ENCODE results near the gene TTLL11.

Gene TTLL11

DNA sequence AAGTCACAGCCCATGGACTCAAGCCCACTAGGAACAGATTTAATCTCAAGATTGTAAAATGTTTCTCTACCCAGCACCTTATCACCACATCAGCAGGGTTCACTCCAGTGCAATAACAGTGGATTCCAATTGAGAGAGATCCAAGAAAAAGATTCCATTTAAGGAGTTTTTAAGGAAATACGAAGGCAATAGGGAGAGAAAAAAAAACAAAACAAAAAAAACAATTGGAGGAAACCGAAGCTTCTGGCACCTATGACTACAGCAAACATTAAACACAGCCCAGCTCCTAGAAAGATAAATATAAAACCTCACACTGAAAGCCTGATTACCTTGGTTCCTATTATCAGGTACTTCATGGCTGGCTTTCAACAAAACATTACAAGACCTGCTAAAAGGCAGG is 249.0 kb downstream of the TTLL11 start:
- DNase-seq: no peak

DNA sequence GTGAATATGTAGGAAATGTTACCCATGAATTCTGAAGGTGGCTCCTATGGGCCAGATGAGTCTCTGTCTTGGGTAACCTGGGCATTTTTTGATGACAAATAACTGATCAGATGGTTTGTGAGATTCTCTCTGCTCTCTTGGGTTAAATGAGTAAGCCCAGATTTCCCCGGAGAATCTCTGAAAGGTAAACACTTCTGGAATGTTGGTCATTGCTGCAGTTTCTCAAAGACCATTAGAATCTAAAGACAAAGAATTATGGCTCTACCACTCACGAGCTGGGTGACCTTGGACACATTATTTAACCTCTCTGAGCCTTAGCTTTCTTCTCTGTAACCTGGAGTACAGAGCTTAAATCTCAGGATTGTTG is 250.5 kb downstream of the TTLL11 start:
- DNase-seq: no peak

DNA sequence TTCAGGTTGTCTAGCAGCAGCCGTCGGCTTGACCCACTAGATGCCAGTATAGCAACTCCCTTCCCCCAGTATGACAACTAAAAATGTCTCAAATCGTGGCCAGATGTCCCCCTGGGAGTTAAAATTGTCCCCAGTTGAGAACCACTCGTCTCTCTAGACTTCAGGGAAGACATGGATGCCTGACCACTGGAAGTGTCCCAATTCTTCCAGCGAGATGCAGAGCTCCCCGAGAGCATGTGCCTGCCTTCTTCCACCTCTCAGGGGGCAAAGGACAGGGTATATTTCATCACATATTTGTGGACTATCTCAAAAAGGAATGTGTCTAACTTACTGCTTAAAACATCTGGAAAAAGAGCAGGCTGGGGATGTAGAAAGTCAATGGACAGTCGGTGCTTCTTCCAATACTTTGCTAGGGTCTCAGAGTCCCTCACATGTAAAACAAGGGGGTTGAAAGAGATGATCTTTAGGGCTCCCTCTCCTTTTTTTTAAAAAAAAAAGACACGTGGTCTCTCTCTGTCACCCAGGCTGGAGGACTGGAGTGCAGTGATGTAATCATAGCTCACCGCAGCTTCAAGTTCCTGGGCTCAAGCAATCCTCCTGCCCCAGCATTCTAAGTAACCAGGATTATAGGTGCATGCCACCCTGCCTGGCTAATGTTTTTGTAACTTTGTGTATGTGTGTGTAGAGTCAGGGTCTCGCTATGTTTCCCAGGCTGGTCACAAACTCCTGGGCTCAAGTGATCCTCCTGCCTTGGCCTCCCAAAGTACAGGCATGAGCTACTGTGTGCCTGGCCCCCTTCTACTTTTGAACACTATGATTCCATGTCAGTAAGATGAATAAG is 251.1 kb downstream of the TTLL11 start:
- no peak for DNase-seq

DNA sequence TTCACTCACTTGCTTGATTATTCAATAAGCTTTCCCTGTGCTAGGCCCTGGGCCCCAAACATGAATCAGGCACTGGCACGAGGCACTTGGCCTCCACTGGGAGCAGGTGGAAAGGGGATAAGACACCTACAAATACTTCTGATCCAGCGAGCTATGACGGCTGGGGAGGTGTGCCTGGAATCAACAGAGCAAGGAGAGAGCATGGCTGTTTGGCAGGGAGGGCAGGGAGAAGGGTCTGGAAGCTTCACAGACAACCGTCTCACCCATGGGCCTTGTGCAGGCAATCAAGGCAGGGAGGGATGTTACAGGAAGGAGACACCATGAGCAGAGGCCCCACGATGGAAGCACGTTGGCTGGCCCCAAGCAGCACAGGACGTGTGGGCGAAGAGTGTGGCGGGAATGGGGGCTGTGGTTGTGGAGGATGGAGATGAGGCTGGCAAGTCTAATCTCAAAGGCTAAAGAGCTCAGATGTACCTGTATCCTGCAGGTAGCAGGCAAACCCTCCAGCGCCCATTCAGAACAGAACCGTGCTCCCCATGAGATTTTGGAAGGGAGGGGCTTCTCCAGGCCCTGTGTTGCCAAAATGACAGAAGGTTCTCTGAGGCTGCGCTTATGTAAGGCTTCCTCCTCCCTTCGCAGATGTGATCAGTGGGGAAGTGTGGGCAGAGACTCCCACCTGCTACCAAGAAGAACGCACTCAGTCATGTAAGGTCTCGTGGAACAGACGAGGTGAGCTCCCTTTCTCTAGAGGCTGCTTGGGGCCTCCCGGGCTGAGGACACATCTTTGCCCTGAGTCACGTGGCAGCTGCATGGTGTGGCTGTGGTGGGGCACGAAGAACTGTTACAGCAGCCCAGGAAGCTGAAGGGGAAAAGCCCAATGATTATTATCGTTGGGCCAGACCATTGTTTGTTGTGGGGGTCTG is 252.0 kb downstream of the TTLL11 start:
- DNase-seq: no peak

DNA sequence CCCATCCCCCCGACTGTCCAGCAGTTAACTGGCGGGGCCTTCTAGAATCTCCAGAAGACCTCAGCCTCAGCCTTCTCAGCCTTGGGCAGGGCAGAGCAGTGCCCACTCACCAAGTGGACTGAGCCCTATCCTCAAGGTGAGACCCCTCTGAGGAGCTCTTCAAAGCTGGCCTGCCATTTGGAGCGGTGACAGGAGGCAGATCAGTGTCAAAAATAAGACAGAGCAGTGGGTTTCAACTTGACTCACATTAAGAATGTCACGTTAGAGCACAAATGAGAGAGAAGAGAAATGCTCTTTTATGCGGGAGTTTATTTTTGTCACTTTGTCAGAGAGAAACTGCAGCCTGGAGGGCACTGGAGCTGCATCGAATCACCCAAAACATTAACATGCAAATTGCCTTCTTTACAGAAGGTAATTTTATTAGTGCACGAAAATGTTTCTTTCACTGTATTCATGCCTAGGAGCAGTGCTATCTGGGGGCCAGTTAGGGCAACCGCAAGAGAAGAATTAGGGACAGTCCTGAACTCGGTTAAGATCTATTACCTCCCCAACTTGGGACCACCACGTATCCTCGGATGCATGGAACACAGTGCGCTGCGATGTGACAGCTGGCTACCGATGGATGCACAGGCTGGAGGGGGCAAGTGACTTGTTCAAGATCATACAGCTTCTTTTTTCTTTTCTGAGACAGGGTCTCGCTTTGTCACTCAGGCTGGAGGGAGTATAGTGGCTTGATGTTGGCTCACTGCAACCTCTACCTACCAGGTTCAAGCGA is 253.2 kb downstream of the TTLL11 start:
- DNase-seq: no peak

DNA sequence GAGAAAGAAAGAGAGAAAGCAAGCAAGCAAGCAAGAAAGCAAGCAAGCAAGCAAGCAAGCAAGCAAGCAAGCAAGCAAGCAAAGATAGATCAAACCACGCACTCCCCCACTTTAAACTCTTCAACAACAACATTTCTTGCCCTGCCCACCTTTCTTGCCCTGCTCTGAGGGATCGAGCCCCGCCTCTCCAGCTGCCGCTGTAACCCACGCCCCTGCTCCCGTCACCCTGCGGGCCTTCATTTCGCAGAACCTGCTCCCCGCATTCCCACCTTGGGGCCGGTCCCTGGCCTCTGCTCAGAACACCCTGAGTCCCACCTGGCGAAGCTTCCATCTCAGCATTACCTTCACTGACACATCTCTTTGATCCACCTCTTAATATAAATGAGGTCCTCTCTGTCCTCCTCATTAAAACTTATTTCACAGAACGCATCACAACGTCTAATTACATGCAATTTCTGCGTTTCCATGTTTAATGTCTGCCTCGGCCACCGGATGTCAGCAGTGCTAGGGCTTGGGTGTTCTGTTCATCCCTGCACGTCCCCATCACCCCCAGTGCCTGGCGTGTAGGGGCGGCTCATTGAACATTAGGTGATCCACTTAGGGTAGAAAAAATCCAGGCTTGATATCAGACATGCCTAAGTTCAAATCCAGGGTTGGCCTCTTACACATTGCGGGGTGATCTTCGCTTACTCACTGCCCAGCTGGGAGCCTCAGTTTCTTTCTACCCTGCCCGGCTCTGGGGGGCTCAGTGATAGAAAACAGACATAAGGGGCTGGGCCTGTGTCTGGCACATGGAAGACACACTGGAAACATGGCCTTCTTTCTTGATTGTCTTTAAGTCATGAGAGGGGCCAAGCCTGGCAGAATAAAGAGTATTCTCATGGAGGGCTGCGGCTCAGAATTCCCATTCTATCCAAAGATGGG is 254.1 kb downstream of the TTLL11 start:
- DNase-seq: no peak

DNA sequence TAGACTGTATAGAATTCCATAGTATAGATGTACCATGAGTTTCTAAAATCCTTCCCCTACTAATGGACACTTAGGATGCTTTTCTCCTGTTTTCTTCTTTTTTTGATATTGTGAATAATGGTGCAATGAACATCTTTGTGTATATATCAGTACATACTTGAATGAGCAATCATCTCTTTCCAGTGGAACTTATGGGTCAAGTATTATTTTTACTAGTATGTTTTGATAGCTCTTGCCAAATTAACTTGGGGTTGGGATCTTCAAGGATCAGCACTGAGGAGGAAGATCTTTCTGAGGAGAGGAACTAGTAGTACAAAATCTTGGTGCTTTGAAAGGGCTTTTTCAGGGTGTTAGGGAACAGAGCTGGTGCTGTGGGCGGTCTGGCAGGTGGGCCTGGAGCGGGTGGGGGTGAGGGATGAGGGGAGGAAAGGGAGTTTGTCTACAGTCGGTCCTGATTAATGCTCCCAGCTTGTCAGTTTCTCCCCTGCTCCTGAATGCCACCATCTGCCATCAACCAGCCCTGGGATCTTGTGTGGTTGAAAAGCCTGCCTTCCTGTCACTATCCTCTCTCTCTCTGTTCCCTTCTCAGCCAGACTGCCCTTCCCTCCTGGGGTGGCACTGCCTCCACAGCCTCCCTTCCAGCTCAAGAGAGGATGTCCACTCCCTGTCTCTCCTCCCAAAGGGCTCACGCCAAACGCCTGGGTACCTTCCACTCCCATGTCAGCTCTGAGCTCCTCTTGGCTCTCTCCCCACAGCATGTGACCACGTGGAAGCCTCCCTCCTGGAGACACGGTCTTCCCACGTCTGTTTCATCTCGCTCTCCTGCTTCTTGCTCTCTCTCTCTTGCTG is 255.8 kb downstream of the TTLL11 start:
- no peak for DNase-seq

DNA sequence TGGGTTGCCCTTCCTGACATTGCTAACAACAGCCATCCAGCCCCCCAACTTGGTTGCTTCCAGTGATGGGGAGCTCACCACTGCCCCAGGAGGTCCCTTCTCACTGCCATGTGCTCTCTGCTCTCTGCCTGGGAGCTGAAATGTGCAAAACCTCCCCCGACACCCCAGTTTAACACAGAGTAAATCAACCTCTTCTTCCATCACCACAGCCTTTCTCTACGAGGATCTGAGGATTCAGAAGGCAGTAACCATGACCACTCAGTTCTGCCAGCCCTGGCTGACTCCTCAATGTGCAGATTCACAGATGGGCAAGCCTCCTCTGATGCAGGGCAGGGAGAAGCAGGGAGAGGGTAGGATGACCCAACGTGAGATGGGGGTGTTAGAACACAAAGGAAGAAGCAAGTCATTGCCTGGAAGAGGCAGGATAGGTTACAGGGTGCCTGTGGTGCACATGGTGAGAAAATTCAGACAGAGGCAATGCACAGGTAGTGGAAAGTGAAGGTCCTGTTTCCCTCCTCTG is 256.7 kb downstream of the TTLL11 start:
- no peak for DNase-seq

- DNase-seq: no peak
Measured at GRCh38 chr9:121835587-121836365, 257.3 kb downstream of the TTLL11 start.

- DNase-seq: no peak
Measured at GRCh38 chr9:121833061-121833460, 260.0 kb downstream of the TTLL11 start.

DNA sequence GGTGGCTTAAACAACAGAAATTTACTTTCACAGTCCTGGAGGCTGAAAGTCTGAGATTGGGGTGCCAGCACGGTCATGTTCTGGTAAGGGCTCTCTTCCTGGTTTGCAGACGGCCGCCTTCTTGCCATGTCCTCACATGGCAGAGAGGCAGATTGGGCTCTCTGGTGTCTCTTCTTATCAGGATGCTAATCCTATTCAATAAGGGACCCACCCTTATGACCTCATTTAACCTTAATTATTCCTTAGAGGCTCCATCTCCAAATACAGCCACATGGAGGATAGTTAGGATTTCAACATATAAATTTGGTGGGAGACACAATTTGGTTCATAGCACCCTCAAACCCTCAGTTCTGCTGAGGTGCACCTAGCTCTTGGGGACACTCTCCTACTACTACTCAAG is 261.2 kb downstream of the TTLL11 start:
- no peak for DNase-seq

DNA sequence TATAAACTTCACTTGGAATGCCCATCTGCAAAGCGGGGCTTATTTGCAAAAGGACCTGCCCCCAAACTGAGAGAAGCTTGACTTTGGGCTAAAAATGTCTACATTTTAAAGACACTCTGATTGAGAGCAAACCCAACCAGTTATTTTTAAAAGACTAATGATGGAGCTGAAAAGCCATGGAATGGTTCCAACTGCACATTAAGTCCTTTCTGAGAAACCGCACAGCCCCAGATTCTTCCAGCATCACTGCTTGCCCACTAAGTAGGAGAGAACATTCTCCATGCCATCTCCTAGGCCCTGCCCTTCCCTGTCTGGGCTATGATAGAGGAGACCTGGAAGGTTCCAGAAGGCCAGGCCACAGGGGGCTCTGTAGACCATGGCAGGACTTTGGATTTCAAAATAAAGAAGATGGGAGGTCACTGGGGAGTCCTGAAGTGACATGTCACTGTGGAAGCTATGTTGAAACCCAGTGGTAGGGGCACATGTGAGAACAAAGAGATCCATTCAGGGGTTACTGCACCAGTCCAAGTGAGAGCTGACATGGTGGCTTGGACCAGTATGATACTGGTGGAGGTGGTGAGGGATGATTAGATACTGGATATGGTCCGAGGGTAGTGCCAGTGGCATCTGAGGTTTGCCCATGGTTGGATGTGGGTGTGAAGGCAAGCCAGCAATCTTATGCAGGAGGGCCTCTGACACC is 262.5 kb downstream of the TTLL11 start:
- no peak for DNase-seq

DNA sequence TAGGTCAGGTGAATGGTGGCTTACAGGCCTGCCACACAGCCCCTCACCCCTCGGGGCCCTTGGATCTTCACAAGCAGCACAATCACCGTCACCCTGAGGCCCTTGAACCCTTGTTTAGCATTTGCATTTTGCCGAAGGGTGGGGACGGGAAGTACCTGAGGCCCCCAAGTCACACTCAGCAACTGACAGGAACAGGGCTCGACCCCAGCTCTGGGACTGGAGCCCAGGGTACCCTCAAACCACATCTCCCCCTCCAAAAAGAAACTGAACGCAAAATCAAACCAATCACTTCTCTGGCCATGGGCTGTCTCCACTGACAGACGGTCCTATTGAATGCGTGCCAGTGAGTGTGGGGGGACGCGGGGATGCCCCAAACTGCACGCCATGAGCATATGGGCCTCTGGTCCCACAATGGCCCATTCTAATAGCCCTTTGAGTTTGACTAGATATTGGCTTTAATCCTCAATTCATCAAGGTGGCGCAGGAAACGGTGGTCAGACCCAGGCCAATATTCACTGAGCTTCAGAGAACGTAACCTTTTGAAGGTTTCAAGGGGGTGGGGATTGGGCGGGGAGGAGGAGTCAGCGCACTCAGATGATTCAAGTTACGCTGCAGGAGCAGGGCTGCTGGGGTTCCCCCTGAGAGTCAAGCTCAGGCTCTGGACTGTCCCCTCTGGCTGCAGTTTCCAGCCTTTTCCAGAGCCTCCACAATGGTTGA is 265.7 kb downstream of the TTLL11 start:
- DNase-seq: no peak

DNA sequence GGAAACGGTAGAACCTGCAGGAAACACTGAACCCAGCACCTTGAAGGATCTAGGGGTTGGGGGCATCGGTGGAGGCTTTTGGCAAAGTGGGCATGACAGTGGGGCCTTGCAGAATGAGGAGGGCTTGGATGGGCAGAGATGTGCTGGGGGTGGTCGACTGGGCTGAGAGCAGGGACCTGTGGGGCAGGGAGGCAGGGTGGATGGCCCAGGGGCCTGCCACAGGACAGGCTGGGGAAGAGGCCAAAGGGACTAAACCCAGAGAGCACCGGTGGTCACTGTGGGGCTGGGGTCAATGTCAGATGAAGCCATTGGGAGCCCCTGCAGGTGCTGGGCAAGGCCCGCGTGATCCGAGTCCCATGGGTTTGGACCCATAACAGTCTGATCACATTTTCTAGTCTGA is 266.4 kb downstream of the TTLL11 start:
- no peak for DNase-seq

DNA sequence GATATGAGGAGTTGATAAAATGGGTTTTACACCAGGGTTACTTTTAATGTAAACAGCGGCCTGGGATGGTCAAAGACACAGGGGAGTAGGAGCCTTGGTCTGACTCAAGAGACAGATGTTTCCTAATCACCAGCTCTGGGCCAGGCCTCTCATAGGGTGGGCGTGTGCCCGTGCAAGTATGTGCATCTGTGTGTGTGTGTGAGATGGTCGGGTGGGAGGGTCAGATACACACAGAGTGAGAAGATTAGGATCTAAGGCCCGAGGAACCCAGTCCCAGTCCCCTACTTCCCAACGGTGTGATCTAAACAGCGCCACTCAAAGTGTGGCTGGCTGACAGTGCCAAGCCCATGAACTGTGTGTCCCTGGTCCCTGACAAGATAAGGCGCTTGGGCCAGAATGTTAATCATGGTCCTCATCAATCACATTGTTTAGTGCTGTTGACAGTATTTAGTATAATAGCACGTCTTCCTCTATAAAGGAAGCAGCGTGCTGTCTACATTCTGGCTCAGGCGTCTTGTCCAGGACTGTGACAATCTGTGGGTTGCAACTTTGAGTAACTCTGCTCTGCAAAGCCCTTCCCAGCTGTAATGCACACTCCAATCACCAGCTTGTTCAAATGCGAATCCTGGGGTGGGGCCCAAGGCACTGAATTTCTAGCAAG is 267.9 kb downstream of the TTLL11 start:
- DNase-seq: no peak

GRCh38 chr9:121824651-121825030 is 268.5 kb downstream of the TTLL11 start:
- DNase-seq: no peak

GRCh38 chr9:121823451-121824169 is 269.5 kb downstream of the TTLL11 start:
- no peak for DNase-seq

All from midbrain (tissue), 1 donor.